Stimulated activated CD4-positive, alpha-beta T cell treated with anti-CD3 and anti-CD28 coated beads, Interleukin-12 subunit alpha, Interleukin-12 subunit beta, amount 100 ng/mL, for 48 hours (primary cell): ENCODE measurements around the gene YPEL1.
"Not testable (repeated sequence)": the region's sequence is repeated elsewhere in the genome, so short reads cannot be mapped to it uniquely, and the experiment has no call there.

ENCODE experiments used
- DNase-seq, 3 donors: peaks; one replicate each; pipeline ENCODE4 v3.0.0-alpha.2; 2020; ENCODE audit warnings: low read depth in 2 of 3, low spot score in 1 of 3

The YPEL1 gene

GRCh38 chr22:21701384-21701971, 34.1 kb downstream of the YPEL1 start:
- DNase-seq: no peak

- no peak for DNase-seq
These were observed 34.8 kb downstream of the YPEL1 start for GRCh38 chr22:21700822-21701221.

- no peak for DNase-seq
These were observed 36.0 kb downstream of the YPEL1 start for GRCh38 chr22:21699643-21700042.

- no peak for DNase-seq
These were observed 36.9 kb downstream of the YPEL1 start for GRCh38 chr22:21698430-21699329.

- DNase-seq: no peak
These were observed 37.7 kb downstream of the YPEL1 start for GRCh38 chr22:21697880-21698279.

- DNase-seq: no peak
These were observed 38.4 kb downstream of the YPEL1 start for GRCh38 chr22:21697021-21697771.

- no peak for DNase-seq
These were observed 39.5 kb downstream of the YPEL1 start for GRCh38 chr22:21696115-21696514.

GRCh38 chr22:21695430-21696085, 40.0 kb downstream of the YPEL1 start:
- DNase-seq: no peak

GRCh38 chr22:21694795-21695429, 40.7 kb downstream of the YPEL1 start:
- no peak for DNase-seq

- DNase-seq: no peak
These were observed 41.2 kb downstream of the YPEL1 start for GRCh38 chr22:21694394-21694793.

- DNase-seq: no peak
These were observed 41.6 kb downstream of the YPEL1 start for GRCh38 chr22:21693999-21694341.

GRCh38 chr22:21693333-21693998, 42.1 kb downstream of the YPEL1 start:
- DNase-seq: no peak

GRCh38 chr22:21692856-21693255, 42.7 kb downstream of the YPEL1 start:
- DNase-seq: not testable (repeated sequence)

- no peak for DNase-seq
These were observed 43.8 kb downstream of the YPEL1 start for GRCh38 chr22:21691816-21692215.

- DNase-seq: no peak
These were observed 45.2 kb downstream of the YPEL1 start for GRCh38 chr22:21690401-21690801.

GRCh38 chr22:21688706-21689381, 46.8 kb downstream of the YPEL1 start:
- no peak for DNase-seq

- DNase-seq: no peak
These were observed 47.3 kb downstream of the YPEL1 start for GRCh38 chr22:21688341-21688705.

GRCh38 chr22:21687685-21688259, 47.8 kb downstream of the YPEL1 start:
- no peak for DNase-seq

GRCh38 chr22:21686634-21687393, 48.8 kb downstream of the YPEL1 start:
- DNase-seq: no peak
